CMK (cell line): Measurements from ENCODE around the gene ARPIN.
"Not testable (repeated sequence)": the region's sequence is repeated elsewhere in the genome, so short reads cannot be mapped to it uniquely, and the experiment has no call there.

Experiments
- DNase-seq: peaks from one replicate; pipeline ENCODE4 v3.0.0-alpha.2; 2010; ENCODE audit warnings: low read depth

Gene ARPIN

GRCh38 chr15:89877083-89877425 lies 35.7 kb downstream of the ARPIN start:
- DNase-seq: no peak

- DNase-seq: no peak
Observed at GRCh38 chr15:89876396-89877082, 36.2 kb downstream of the ARPIN start.

GRCh38 chr15:89875741-89876140 lies 37.0 kb downstream of the ARPIN start:
- no peak for DNase-seq

- DNase-seq: peak; percentile 67
Observed at GRCh38 chr15:89874926-89875564, 37.7 kb downstream of the ARPIN start.

- DNase-seq: no peak
Observed at GRCh38 chr15:89870688-89871288, 42.0 kb downstream of the ARPIN start.

- no peak for DNase-seq
Observed at GRCh38 chr15:89870006-89870405, 42.7 kb downstream of the ARPIN start.

GRCh38 chr15:89869490-89869889 lies 43.3 kb downstream of the ARPIN start:
- not testable (repeated sequence) for DNase-seq

GRCh38 chr15:89864958-89865739 lies 47.6 kb downstream of the ARPIN start:
- DNase-seq: no peak

GRCh38 chr15:89863918-89864317 lies 48.8 kb downstream of the ARPIN start:
- no peak for DNase-seq

- no peak for DNase-seq
Observed at GRCh38 chr15:89860891-89861290, 51.9 kb downstream of the ARPIN start.

GRCh38 chr15:89860431-89860830 lies 52.3 kb downstream of the ARPIN start:
- no peak for DNase-seq

GRCh38 chr15:89858661-89859458 lies 53.9 kb downstream of the ARPIN start:
- DNase-seq: no peak

- DNase-seq: no peak
Observed at GRCh38 chr15:89857673-89858072, 55.1 kb downstream of the ARPIN start.

GRCh38 chr15:89855948-89856347 lies 56.8 kb downstream of the ARPIN start:
- DNase-seq: no peak

- DNase-seq: not testable (repeated sequence)
Observed at GRCh38 chr15:89854863-89855262, 57.9 kb downstream of the ARPIN start.

GRCh38 chr15:89852342-89852995 lies 60.3 kb downstream of the ARPIN start:
- no peak for DNase-seq

- DNase-seq: no peak
Observed at GRCh38 chr15:89851673-89852341, 60.9 kb downstream of the ARPIN start.

- DNase-seq: no peak
Observed at GRCh38 chr15:89848970-89849292, 63.8 kb downstream of the ARPIN start.

GRCh38 chr15:89847101-89847500 lies 65.7 kb downstream of the ARPIN start:
- no peak for DNase-seq

- DNase-seq: no peak
Observed at GRCh38 chr15:89845305-89845893, 67.4 kb downstream of the ARPIN start.
